PC-9 (cell line): ENCODE data around the gene KLK13.

Experiments
- CTCF ChIP-seq: fragments of 200-600 bp; sonication (generic); conservative IDR thresholded peaks from 2 replicates; pipeline ENCODE4 v1.6.1; 2017; ENCODE audit warnings: mixed run types, antibody characterized with exemption, mild to moderate bottlenecking, moderate library complexity
- EZH2 ChIP-seq: fragments of 200-600 bp; sonication (generic); IDR thresholded peaks from 2 replicates; pipeline ENCODE4 v1.8.0; 2017; ENCODE audit warnings: antibody characterized with exemption, low read depth

DNA sequence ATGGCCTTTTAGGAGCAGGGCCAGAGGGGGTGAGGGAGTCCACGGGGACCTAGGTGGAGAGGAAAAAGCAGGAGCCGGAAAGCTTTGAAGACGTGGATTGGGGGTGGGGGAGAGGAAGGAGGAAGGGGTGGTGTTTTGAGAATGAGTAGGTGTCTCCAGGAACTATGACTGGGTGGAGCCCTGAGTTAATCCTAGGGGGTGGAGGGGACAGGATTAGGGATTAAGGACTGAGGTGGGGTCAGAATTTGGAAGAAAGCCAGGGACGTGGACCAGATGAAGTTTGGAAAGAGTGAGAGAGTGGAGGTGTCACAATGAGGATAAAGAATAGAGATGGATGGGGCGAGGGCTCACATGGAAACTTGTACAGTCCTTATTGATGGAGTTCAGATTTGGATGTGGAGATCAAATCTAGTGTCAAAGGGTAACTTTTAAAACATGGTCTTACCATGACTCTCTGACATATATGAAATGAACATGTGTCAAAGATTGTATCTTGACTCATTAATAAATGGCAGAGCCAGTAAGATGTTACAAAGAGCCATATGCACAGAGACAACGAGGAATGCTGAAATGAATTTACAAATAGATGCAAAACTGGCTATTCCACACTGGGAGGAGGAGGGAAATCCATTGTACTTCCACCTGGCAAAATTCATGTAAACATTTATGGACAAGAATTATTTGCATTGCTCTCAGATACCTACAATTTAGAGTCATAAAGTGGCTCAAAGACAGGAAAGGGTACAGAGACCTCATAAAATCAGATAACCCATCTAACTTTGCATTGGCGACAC lies 1.7 kb upstream of the KLK13 start:
- TF ChIP-seq CTCF (no peak), EZH2 (no peak)
